ENCODE results near the gene TBC1D5. TPM values are rescaled to one million over a fixed set of nuclear protein-coding genes. Genes with fewer than 3 reads are reported as not detected.
"Not testable (repeated sequence)": the region's sequence is repeated elsewhere in the genome, so short reads cannot be mapped to it uniquely, and the experiment has no call there.

TBC1D5 gene
- total and polyA plus RNA-seq, 2 of the 8 experiments (the other 6 are each of a cell fraction or from before 2014, with no cell fraction given), result 11.0 to 22.9 TPM

DNA sequence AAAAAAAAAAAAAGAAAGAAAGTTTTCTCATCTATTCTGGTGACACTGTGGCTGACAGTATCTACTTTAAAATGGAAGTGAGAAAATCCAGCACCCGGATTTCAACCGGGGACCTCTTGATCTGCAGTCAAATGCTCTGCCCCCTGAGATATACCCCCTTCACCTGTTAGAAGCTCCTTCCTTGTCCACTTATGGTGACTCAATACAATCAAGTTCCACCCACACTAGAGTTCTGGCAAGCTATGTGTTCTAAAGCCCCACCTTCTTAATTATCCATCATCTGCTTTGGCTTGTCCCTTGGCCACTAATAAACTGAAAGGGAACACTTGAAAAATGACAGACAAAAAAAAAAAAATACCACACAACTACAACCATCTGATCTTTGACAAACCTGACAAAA, 42.6 kb downstream of the TBC1D5 start:
- H3K4ac ChIP-seq (replicated peaks; ENCODE audit: insufficient read length, low read depth, low read length); H4K91ac ChIP-seq (replicated peaks; ENCODE audit: insufficient read length, low read length); H3K4me1 ChIP-seq (replicated peaks in 1 of 4; ENCODE audit: control insufficient read depth in 3 of 4, insufficient read depth in 4 of 4, low read length in 3 of 4); DNase-seq (ENCODE audit: low read depth in 1 of 2, low spot score in 2 of 2); H3K14ac ChIP-seq (ENCODE audit: insufficient read length); H4K20me1 ChIP-seq (replicated peaks in 1 of 2; ENCODE audit: control insufficient read depth in 1 of 2, insufficient read depth in 2 of 2, low read length in 2 of 2); H2BK12ac ChIP-seq (ENCODE audit: low read depth, low read length); H2BK20ac ChIP-seq (ENCODE audit: low read length); H2BK120ac ChIP-seq (replicated peaks; ENCODE audit: low read depth, low read length); H2BK5ac ChIP-seq (ENCODE audit: low read depth, low read length); H3K27ac ChIP-seq (ENCODE audit: low read depth, low read length); H4K8ac ChIP-seq (ENCODE audit: extremely low read depth, insufficient read depth, low read length); H3K79me1 ChIP-seq (ENCODE audit: low read depth, low read length); H3K4me3 ChIP-seq (ENCODE audit: extremely low read depth in 1 of 4, insufficient read depth in 2 of 4, low read depth in 3 of 4, low read length in 4 of 4); H2BK15ac ChIP-seq (ENCODE audit: low read length); H3K9me3 ChIP-seq (ENCODE audit: insufficient read depth in 2 of 2, low read depth in 1 of 2, low read length in 1 of 2); H3K23me2 ChIP-seq (ENCODE audit: low read depth, low read length); H3K9ac ChIP-seq (replicated peaks in 1 of 4; ENCODE audit: extremely low read depth in 1 of 4, low read depth in 3 of 4, low read length in 3 of 4); POLR2A ChIA-PET (ENCODE audit: partially characterized antibody); H3K79me2 ChIP-seq (ENCODE audit: control insufficient read depth in 1 of 2, insufficient read depth in 2 of 2, low read length in 2 of 2); H3K4me2 ChIP-seq (ENCODE audit: insufficient read depth in 1 of 2, low read depth in 2 of 2, low read length in 2 of 2); H3K23ac ChIP-seq (ENCODE audit: insufficient read length); FAIRE-seq; H3K18ac ChIP-seq (ENCODE audit: extremely low read depth, low read length); H2AK5ac ChIP-seq (ENCODE audit: low read depth, low read length); H2AFZ ChIP-seq (ENCODE audit: low read length); H3K27me3 ChIP-seq (replicated peaks in 1 of 4; ENCODE audit: control insufficient read depth in 3 of 4, extremely low read depth in 1 of 4, insufficient read depth in 3 of 4, low read length in 3 of 4); H3K56ac ChIP-seq (replicated peaks; ENCODE audit: insufficient read length, low read depth, low read length); H4K5ac ChIP-seq (ENCODE audit: insufficient read length, low read depth, low read length); H3K36me3 ChIP-seq (ENCODE audit: control insufficient read depth in 2 of 4, insufficient read depth in 4 of 4, low read length in 3 of 4): not testable (repeated sequence)
- CTCF ChIA-PET (ENCODE audit: partially characterized antibody), result interaction anchor here (0.7 kb wide), 1 partner anchor 41 kb away, joined by 3 read pairs; no protein-coding TSS in a partner anchor
- WGBS, 2 experiments (ENCODE audit: extremely low coverage in 1 of 2, insufficient coverage in 1 of 2, insufficient read length in 1 of 2, insufficient replicate concordance in 2 of 2, low coverage in 1 of 2, low lambda C conversion rate in 2 of 2, missing lambda C conversion rate in 1 of 2), result 89% methylated on average over 2 of the region's 2 CpGs; no CpG with 5 or more reads in 1 of the 2 experiments

DNA sequence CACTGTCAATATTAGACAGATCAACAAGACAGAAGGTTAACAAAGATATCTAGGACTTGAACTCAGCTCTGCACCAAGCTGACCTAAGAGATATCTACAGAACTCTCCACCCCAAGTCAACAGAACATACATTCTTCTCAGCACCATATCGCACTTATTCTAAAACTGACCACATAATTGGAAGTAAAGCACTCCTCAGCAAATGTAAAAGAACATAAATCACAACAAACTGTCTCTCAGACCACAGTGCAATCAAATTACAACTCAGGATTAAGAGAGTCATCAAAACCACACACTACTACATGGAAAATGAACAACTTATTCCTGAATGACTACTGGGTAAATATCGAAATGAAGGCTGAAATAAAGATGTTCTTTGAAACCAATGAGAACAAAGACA, 46.8 kb downstream of the TBC1D5 start:
- H2BK12ac ChIP-seq (ENCODE audit: low read depth, low read length); H3K56ac ChIP-seq (replicated peaks; ENCODE audit: insufficient read length, low read depth, low read length); H3K79me1 ChIP-seq (ENCODE audit: low read depth, low read length); H2AK5ac ChIP-seq (ENCODE audit: low read depth, low read length); H2BK20ac ChIP-seq (ENCODE audit: low read length); H2BK5ac ChIP-seq (ENCODE audit: low read depth, low read length); H3K79me2 ChIP-seq (ENCODE audit: control insufficient read depth in 1 of 2, insufficient read depth in 2 of 2, low read length in 2 of 2); FAIRE-seq; H3K36me3 ChIP-seq (ENCODE audit: control insufficient read depth in 2 of 4, insufficient read depth in 4 of 4, low read length in 3 of 4); H4K5ac ChIP-seq (ENCODE audit: insufficient read length, low read depth, low read length); H3K27ac ChIP-seq (ENCODE audit: low read depth, low read length); POLR2A ChIA-PET (ENCODE audit: partially characterized antibody); H3K4me3 ChIP-seq (ENCODE audit: extremely low read depth in 1 of 4, insufficient read depth in 2 of 4, low read depth in 3 of 4, low read length in 4 of 4); H4K8ac ChIP-seq (ENCODE audit: extremely low read depth, insufficient read depth, low read length); H3K9me3 ChIP-seq (ENCODE audit: insufficient read depth in 2 of 2, low read depth in 1 of 2, low read length in 1 of 2); H3K18ac ChIP-seq (ENCODE audit: extremely low read depth, low read length); H3K14ac ChIP-seq (ENCODE audit: insufficient read length); H3K9ac ChIP-seq (replicated peaks in 1 of 4; ENCODE audit: extremely low read depth in 1 of 4, low read depth in 3 of 4, low read length in 3 of 4); H3K27me3 ChIP-seq (replicated peaks in 1 of 4; ENCODE audit: control insufficient read depth in 3 of 4, extremely low read depth in 1 of 4, insufficient read depth in 3 of 4, low read length in 3 of 4); H2BK15ac ChIP-seq (ENCODE audit: low read length); H3K4ac ChIP-seq (replicated peaks; ENCODE audit: insufficient read length, low read depth, low read length); H3K4me2 ChIP-seq (ENCODE audit: insufficient read depth in 1 of 2, low read depth in 2 of 2, low read length in 2 of 2); H4K91ac ChIP-seq (replicated peaks; ENCODE audit: insufficient read length, low read length); H4K20me1 ChIP-seq (replicated peaks in 1 of 2; ENCODE audit: control insufficient read depth in 1 of 2, insufficient read depth in 2 of 2, low read length in 2 of 2); DNase-seq (ENCODE audit: low read depth in 1 of 2, low spot score in 2 of 2); H3K4me1 ChIP-seq (replicated peaks in 1 of 4; ENCODE audit: control insufficient read depth in 3 of 4, insufficient read depth in 4 of 4, low read length in 3 of 4); H2AFZ ChIP-seq (ENCODE audit: low read length); H2BK120ac ChIP-seq (replicated peaks; ENCODE audit: low read depth, low read length); H3K23ac ChIP-seq (ENCODE audit: insufficient read length); H3K23me2 ChIP-seq (ENCODE audit: low read depth, low read length): not testable (repeated sequence)
- WGBS, 2 experiments (ENCODE audit: extremely low coverage in 1 of 2, insufficient coverage in 1 of 2, insufficient read length in 1 of 2, insufficient replicate concordance in 2 of 2, low coverage in 1 of 2, low lambda C conversion rate in 2 of 2, missing lambda C conversion rate in 1 of 2), result 85% methylated on average over 2 of the region's 2 CpGs; no CpG with 5 or more reads in 1 of the 2 experiments
- CTCF ChIA-PET (ENCODE audit: partially characterized antibody), result interaction anchor here (2.7 kb wide), 1 partner anchor 9 kb away, joined by 15 read pairs; no protein-coding TSS in a partner anchor
